HG03575 (cell line): ENCODE results near the gene CFAP61.

Experiments used
- ATAC-seq: cut with Tn5 transposase; IDR thresholded peaks from one replicate; pipeline ENCODE4 v1.9.1; 2021; ENCODE audit not compliant: unreplicated experiment, insufficient number of reproducible peaks, low FRiP score; ENCODE audit errors: extremely low read depth

CFAP61 gene

DNA sequence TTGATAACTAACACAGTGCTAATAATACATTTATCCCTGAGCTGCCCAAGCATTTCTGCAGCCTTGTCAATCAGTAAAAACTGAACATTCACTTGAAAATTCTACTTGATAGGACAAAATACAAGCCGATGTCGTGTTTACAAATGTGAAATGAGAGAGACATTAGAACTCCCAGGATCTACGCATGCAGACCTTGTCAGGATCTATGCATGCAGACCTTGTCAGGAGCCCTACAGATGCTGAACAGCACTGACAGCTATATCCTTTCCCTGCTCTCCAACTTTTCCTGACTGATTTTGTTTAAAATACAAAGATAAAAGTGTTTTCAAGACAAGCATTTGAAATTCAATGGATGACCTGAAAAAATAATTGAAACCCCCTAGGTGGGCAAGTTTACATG is 344.5 kb downstream of the CFAP61 start:
- ATAC-seq = no peak

DNA sequence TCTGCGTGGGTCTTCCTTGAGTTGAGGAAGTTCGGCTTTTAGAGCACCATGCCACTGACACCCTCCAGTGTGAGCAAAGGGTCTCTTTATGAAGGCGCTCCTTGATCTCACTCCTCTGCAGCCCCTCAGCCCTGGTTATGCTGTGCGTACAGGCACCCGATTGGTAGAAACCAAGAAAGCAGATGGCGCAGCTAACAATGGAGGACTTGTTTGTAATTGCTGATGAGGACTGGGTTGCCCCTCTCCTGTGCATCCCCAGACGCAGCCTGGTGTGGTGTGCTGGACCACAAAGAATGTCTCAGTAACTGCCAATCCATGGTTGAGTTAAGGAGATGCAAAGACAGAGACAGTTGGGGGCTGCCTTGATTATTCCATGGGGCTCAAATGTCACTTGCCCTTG is 345.8 kb downstream of the CFAP61 start:
- no peak for ATAC-seq

DNA sequence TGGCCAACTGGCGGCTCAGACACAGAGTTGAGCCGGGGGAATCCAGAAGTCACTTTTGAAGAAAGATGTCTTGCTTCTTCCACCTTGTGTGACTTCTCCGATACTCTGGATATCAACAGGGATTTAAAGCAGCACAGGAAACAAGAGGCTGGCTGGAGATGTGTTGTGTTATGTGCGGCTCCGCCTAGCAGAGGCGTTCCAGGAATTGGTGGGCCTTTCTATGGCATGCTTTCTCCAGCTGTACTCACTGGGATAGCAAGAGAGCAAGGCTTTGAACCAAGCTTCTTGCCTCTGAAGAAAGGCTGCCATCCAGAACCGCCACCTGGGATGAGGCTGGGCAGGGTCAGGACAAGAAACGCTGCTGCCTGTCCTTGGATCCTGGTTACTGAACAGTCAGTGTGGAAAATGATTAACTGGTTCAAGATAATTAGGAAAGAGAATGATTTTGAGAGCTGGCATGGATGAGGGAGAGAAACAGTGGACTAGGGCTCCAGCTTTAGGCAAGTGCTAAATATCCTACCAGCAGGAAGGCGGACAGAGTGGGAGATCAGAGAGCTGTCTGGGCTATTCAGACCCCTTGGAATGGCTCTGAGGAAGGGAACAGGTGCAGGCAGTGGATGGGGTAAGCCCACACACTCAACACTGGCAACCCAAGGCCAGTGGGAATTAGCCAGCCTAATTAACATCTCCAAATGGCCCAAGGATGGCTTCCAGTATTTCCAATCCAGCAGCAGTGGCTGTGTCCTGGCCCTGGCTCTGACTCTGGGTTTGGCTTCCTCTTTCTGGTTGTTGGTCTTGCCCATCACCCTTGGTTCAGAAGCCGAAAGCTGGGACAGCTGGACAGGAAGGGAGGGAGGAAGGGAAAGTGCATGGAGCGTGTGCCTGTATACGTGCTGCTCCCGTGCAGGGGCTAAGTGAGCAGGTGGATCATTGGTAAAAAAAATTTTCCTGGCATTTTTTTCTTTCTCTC is 347.5 kb downstream of the CFAP61 start:
- ATAC-seq = no peak

DNA sequence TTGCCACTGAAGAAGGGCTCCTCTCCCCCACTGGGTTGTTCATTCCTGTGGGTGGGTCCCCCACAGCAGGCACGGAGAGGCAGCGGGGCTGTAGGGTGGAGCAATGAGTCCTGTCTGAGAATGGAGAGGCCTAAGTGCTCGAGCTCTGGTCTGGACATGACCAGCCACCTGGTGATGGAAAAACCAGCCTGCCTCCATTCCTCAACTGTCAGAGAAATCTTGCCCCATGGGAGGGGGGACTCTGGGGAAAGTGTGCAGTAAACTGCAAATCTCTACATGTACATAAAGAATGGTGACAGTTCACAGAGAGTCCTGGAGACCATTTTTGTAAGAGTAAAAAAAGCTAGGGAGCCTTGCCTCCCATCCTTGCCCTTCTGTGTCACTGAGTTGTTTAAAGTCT is 349.7 kb downstream of the CFAP61 start:
- ATAC-seq = no peak

DNA sequence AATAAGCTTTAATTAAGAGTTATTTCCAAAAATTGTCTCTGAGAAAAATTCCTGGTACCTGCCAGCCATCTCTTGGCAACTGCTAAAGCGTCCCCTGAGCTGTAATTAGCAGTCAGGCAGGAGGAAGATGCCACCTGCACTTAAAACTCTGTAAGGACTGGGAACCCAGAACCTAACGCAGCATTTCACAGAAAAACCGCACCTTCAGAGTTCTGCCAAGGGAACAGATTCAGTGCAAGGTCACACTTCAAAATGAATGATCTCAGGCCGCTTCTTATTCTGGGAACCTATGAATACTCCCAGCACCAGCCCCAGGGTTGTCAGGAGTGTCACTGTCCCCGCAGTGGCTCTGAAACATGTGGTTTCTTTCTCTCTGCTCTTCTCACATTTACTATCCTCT is 352.3 kb downstream of the CFAP61 start:
- ATAC-seq = no peak

DNA sequence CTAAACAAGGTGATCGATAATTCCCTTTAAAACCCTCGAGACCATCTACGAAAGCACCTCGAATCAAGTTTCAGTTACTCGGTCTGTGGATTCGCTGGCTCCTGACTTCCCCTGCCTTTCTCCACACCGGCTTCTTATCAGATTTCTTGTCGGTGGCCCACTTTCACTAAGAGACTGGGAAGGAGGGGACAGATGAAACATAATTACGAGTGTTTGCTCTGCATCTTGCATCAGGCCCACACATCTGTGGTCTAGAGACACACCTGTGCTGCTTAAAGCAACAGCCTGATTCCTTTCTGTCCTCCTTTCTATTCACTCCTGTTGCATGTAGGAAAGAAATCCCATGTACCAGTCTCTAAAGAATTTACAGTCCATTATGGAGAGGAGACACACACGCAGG is 353.3 kb downstream of the CFAP61 start:
- ATAC-seq = no peak

DNA sequence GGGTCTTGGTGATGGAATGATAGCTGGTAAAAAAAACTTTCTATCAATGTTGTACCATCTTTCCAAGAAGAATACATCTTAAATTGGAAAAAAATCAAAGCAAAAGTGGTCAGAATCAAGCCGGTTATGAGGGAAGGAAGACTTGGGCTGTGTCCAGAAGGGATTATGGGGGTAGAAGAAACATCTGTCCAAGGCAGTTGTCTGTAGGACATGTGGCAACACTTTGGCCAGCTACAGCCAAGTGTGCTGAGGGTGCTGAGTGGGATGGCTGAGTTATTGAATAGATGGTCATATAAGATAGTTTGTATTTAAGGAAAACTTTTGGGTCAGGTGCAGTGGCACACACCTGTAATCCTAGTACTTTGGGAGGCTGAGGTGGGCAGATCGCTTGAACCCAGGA is 354.0 kb downstream of the CFAP61 start:
- no peak for ATAC-seq

DNA sequence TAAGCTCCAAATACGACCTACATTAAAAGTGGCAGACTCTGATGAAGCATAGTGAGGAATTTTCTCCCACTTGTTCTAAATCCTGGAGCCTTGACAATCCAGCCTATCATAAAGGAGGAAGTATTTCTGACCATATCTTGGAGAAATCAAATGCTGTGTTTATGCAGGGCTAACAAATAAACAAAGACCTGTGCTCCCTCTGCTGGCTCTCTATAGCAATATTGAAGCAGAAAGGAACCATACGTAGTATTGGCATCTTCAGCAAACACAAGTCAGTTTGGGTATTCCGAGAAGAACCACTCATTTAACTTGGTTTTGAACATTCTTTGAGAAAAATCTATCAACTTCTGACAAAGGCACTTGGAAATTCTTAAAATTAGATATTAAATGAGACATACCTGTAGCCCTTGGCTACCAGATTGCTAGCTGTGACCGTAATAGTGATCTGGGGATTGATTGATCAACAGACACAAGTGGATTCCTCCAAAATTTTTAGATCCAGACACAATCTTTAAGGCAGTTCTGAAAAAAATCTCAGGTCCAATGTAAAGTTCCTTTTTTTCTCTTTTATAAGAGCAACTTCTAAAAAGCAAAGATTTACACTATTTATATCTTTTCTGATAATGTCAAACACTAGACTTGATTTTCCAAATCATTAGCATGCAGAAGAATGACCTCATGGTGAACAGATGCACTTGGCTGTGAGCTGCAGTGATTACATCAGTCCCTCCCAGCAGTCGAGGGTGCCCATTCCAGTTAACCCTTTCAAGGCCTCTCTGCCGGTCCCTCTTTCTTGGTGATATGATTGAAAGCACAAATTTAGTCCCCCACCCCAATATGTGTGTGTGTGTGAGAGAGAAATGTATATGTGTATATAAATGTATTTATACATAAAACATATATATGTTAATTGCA is 355.8 kb downstream of the CFAP61 start:
- ATAC-seq = no peak

DNA sequence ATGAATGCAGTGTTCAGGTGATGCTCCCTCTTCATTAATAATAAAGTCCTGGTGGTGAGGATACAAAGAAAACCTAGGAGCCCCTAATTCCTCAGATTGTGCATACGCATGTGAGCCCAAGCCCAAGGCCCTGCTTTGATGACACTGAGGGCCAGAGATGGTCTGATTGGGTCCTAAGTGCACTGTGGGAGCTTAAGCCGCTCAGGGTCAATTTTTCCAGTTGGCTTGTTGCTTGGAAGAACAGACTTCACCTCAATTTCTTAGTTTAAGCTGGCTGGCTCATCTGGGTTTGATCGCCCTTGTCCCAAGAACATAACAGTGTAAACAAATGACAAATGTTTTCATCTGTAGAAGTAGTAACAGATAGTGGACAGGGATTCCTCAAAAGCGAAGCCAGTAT is 357.0 kb downstream of the CFAP61 start:
- no peak for ATAC-seq
